ENCODE results near the gene RANBP3. TPM values are rescaled to one million over a fixed set of nuclear protein-coding genes. Genes with fewer than 3 reads are reported as not detected.

The RANBP3 gene
- total RNA-seq, 6 donors from 2014 or later, result 64.4 to 116 (median 68.5) TPM

- Histone ChIP-seq H3K4me3 (no peak overlapping the region), H3K27ac (no peak overlapping the region), H3K9me3 (no peaks in the 10 kb centered on the region), H3K27me3 (no peaks in the 10 kb centered on the region), H3K4me1 (peaks cover 20 to 24% (median 21%) of the 10 kb centered on the region in 4 donors), H3K36me3 (peaks cover 6 to 23% (median 12%) of the 10 kb centered on the region in 4 donors)
- ATAC-seq (ENCODE audit: low FRiP score in 2 of 2) (no peak), DNase-seq (no peak)
- WGBS, 2 donors, result 90 to 93% methylated on average over 8 of the region's 8 CpGs
- TF ChIP-seq CTCF (IDR thresholded peaks at IDR 0.05), result no peak
- TF ChIP-seq POLR2AphosphoS5 (IDR thresholded peaks at IDR 0.05), result no peak
These were observed 77.0 kb downstream of the RANBP3 start for GRCh38 chr19:5900976-5901375.

GRCh38 chr19:5899728-5900526 lies 78.0 kb downstream of the RANBP3 start:
- no peak overlapping the region for H3K4me3 ChIP-seq
- WGBS, 2 donors, result 92 to 94% methylated on average over 9 to 13 of the region's 13 CpGs
- TF ChIP-seq CTCF (IDR thresholded peaks at IDR 0.05) (no peak), EP300 (IDR thresholded peaks at IDR 0.05) (no peak), POLR2AphosphoS5 (IDR thresholded peaks at IDR 0.05) (no peak), POLR2A (IDR thresholded peaks at IDR 0.05) (no peak)
- H3K27me3 ChIP-seq, result no peaks in the 10 kb centered on the region
- no peaks in the 10 kb centered on the region for H3K9me3 ChIP-seq
- H3K4me1 ChIP-seq, result peaks cover 10 to 15% (median 11%) of the 10 kb centered on the region in 4 donors
- DNase-seq, result no peak
- no peak for ATAC-seq (ENCODE audit: low FRiP score in 2 of 2)
- H3K36me3 ChIP-seq, result peaks cover 11 to 34% (median 22%) of the 10 kb centered on the region in 4 donors
- no peak overlapping the region for H3K27ac ChIP-seq

GRCh38 chr19:5897189-5897969 lies 80.6 kb downstream of the RANBP3 start:
- H3K4me1 ChIP-seq, result peaks cover 4 to 8% (median 4%) of the 10 kb centered on the region in 4 donors
- no peaks in the 10 kb centered on the region for H3K27me3 ChIP-seq
- peak in 1 of 2 donors; percentile 80 for DNase-seq
- peaks cover 11 to 41% (median 28%) of the 10 kb centered on the region in 4 donors for H3K36me3 ChIP-seq
- no peaks in the 10 kb centered on the region for H3K9me3 ChIP-seq
- H3K27ac ChIP-seq, result no peak overlapping the region
- H3K4me3 ChIP-seq, result no peak overlapping the region
- no peak for ATAC-seq (ENCODE audit: low FRiP score in 2 of 2)
- WGBS, 2 donors, result 92% methylated on average over 11 to 24 of the region's 30 CpGs
- no peak for TF ChIP-seq CTCF (IDR thresholded peaks at IDR 0.05)
- no peak for TF ChIP-seq POLR2AphosphoS5 (IDR thresholded peaks at IDR 0.05)
- TF ChIP-seq EP300 (IDR thresholded peaks at IDR 0.05), result no peak
- TF ChIP-seq POLR2A (IDR thresholded peaks at IDR 0.05), result no peak

GRCh38 chr19:5896365-5897076 lies 81.4 kb downstream of the RANBP3 start:
- peaks cover 11 to 41% (median 28%) of the 10 kb centered on the region in 4 donors for H3K36me3 ChIP-seq
- H3K27me3 ChIP-seq, result peaks cover 0 to 6% (median 4%) of the 10 kb centered on the region in 4 donors
- no peak overlapping the region for H3K4me3 ChIP-seq
- H3K9me3 ChIP-seq, result no peaks in the 10 kb centered on the region
- ATAC-seq (ENCODE audit: low FRiP score in 2 of 2) (no peak), DNase-seq (peak in 1 of 2 donors; percentile 63)
- no peak overlapping the region for H3K27ac ChIP-seq
- TF ChIP-seq EP300 (IDR thresholded peaks at IDR 0.05) (no peak), POLR2A (IDR thresholded peaks at IDR 0.05) (no peak), CTCF (IDR thresholded peaks at IDR 0.05) (no peak), POLR2AphosphoS5 (IDR thresholded peaks at IDR 0.05) (no peak)
- peaks cover 0 to 10% (median 0%) of the 10 kb centered on the region in 4 donors for H3K4me1 ChIP-seq
- 92 to 94% methylated on average over 23 to 29 of the region's 29 CpGs for WGBS, 2 donors

Data from upper lobe of left lung (tissue), 6 donors.